ENCODE results near the gene TLE1. TPM values are rescaled to one million over a fixed set of nuclear protein-coding genes. Genes with fewer than 3 reads are reported as not detected.

Gene TLE1
- total RNA-seq, 1 donor from 2014 or later = 16.3 TPM

GRCh38 chr9:81633952-81634854 lies 55.1 kb downstream of the TLE1 start:
- intact Hi-C loops (cut with micrococcal nuclease) = loop anchor here (5.0 kb wide), 1 partner anchor 37 kb away; no protein-coding TSS in a partner anchor
- ATAC-seq (ENCODE audit: low read depth) (no peak), DNase-seq (no peak)
- peaks cover 40% of the 10 kb centered on the region for H3K4me1 Mint-ChIP-seq
- ChIA-PET POLR2A (interaction anchor here (0.5 kb wide), 1 partner anchor 11 kb away, joined by 4 read pairs; no protein-coding TSS in a partner anchor), CTCF (no interaction called here)
- peaks cover 29% of the 10 kb centered on the region for H3K36me3 Mint-ChIP-seq (ENCODE audit: low read depth)
- no peak overlapping the region for H3K4me3 Mint-ChIP-seq
- TF ChIP-seq CTCF (IDR thresholded peaks at IDR 0.05) = no peak
- H3K27me3 Mint-ChIP-seq = no peaks in the 10 kb centered on the region
- H3K9me3 Mint-ChIP-seq = no peaks in the 10 kb centered on the region
- H3K27ac Mint-ChIP-seq = no peak overlapping the region

- Mint-ChIP-seq H3K27ac (no peak overlapping the region), H3K4me1 (peaks cover 34% of the 10 kb centered on the region), H3K9me3 (no peaks in the 10 kb centered on the region), H3K36me3 (ENCODE audit: low read depth) (peaks cover 29% of the 10 kb centered on the region), H3K4me3 (no peak overlapping the region), H3K27me3 (no peaks in the 10 kb centered on the region)
- ATAC-seq (ENCODE audit: low read depth) (no peak), DNase-seq (no peak)
- no peak for TF ChIP-seq CTCF (IDR thresholded peaks at IDR 0.05)
- ChIA-PET CTCF (interaction anchor here (0.6 to 3.5 kb wide), 2 partner anchors 25 to 54 kb away, joined by 4 to 8 read pairs; no protein-coding TSS in a partner anchor), POLR2A (no interaction called here)
- intact Hi-C loops (cut with micrococcal nuclease) = loop anchor here (5.0 kb wide), 1 partner anchor 35 kb away; no protein-coding TSS in a partner anchor
Observed at GRCh38 chr9:81632599-81632998, 56.7 kb downstream of the TLE1 start.

GRCh38 chr9:81631218-81631745 lies 58.1 kb downstream of the TLE1 start:
- intact Hi-C loops (cut with micrococcal nuclease) = loop anchor here (2.0 to 5.0 kb wide), 2 partner anchors 34 to 56 kb away; no protein-coding TSS in a partner anchor
- ATAC-seq (ENCODE audit: low read depth) = no peak
- Mint-ChIP-seq H3K27me3 (no peaks in the 10 kb centered on the region), H3K9me3 (no peaks in the 10 kb centered on the region), H3K27ac (no peak overlapping the region), H3K36me3 (ENCODE audit: low read depth) (peaks cover 29% of the 10 kb centered on the region), H3K4me3 (no peak overlapping the region), H3K4me1 (peaks cover 21% of the 10 kb centered on the region)
- CTCF ChIA-PET = interaction anchor here (3.5 kb wide), 1 partner anchor 55 kb away, joined by 8 read pairs; no protein-coding TSS in a partner anchor
- DNase-seq = no peak
- no peak for TF ChIP-seq CTCF (IDR thresholded peaks at IDR 0.05)
- POLR2A ChIA-PET = no interaction called here

GRCh38 chr9:81629440-81629839 lies 59.9 kb downstream of the TLE1 start:
- TF ChIP-seq CTCF (IDR thresholded peaks at IDR 0.05) = no peak
- ChIA-PET CTCF (interaction anchor here (3.5 kb wide), 1 partner anchor 57 kb away, joined by 8 read pairs; no protein-coding TSS in a partner anchor), POLR2A (no interaction called here)
- no peak overlapping the region for H3K27ac Mint-ChIP-seq
- DNase-seq (no peak), ATAC-seq (ENCODE audit: low read depth) (no peak)
- H3K27me3 Mint-ChIP-seq = no peaks in the 10 kb centered on the region
- H3K36me3 Mint-ChIP-seq (ENCODE audit: low read depth) = peaks cover 26% of the 10 kb centered on the region
- no peaks in the 10 kb centered on the region for H3K9me3 Mint-ChIP-seq
- H3K4me1 Mint-ChIP-seq = peaks cover 17% of the 10 kb centered on the region
- no peak overlapping the region for H3K4me3 Mint-ChIP-seq
- intact Hi-C loops (cut with micrococcal nuclease) = no loop called here

- H3K36me3 Mint-ChIP-seq (ENCODE audit: low read depth) = peaks cover 24% of the 10 kb centered on the region
- no peaks in the 10 kb centered on the region for H3K9me3 Mint-ChIP-seq
- no peak overlapping the region for H3K27ac Mint-ChIP-seq
- no peaks in the 10 kb centered on the region for H3K27me3 Mint-ChIP-seq
- intact Hi-C loops (cut with micrococcal nuclease) = no loop called here
- TF ChIP-seq CTCF (IDR thresholded peaks at IDR 0.05) = no peak
- no peak overlapping the region for H3K4me3 Mint-ChIP-seq
- peaks cover 17% of the 10 kb centered on the region for H3K4me1 Mint-ChIP-seq
- no peak for ATAC-seq (ENCODE audit: low read depth)
- POLR2A ChIA-PET = no interaction called here
- CTCF ChIA-PET = no interaction called here
- DNase-seq = no peak
Observed at GRCh38 chr9:81628897-81629296, 60.5 kb downstream of the TLE1 start.

Measured in activated B cell treated with CpG ODN at 0.5 μM for 24 hours (primary cell).